CD4-positive, CD25-positive, alpha-beta regulatory T cell (primary cell): ENCODE data around the gene SH3RF1. TPM values are rescaled to one million over a fixed set of nuclear protein-coding genes. Genes with fewer than 3 reads are reported as not detected.
"Not testable (repeated sequence)": the region's sequence is repeated elsewhere in the genome, so short reads cannot be mapped to it uniquely, and the experiment has no call there.

ENCODE experiments used
- ATAC-seq, 2 donors: fragments of 150-1000 bp; cut with Tn5 transposase; one replicate each; pipeline ENCODE4 v1.10.0; 2021; ENCODE audit warnings: low read depth in 2 of 2, moderate number of reproducible peaks in 2 of 2, moderate library complexity in 1 of 2
- DNase-seq, 3 donors: peaks; one replicate each; pipeline versions ENCODE4 v3.0.0 to v3.0.0-alpha.2; 2012 to 2022; ENCODE audit warnings: mixed read lengths in 1 of 3
- H3K27ac ChIP-seq: one replicate; pipeline ENCODE4 v1.7.0; 2013; ENCODE audit warnings: mild to moderate bottlenecking, low read length; ENCODE audit not compliant: insufficient read depth, poor library complexity, severe bottlenecking
- H3K27me3 ChIP-seq: one replicate; pipeline ENCODE4 v1.7.0; 2013; ENCODE audit warnings: low read length; ENCODE audit not compliant: control insufficient read depth, insufficient read depth
- H3K36me3 ChIP-seq: one replicate; pipeline ENCODE4 v1.7.0; 2013; ENCODE audit warnings: mild to moderate bottlenecking, low read length, moderate library complexity; ENCODE audit not compliant: control insufficient read depth, insufficient read depth
- H3K4me1 ChIP-seq: 2 replicates; pipeline ENCODE4 v1.7.0; 2013; ENCODE audit warnings: mild to moderate bottlenecking, low read length; ENCODE audit not compliant: insufficient read depth, control insufficient read depth, poor library complexity, severe bottlenecking
- H3K4me3 ChIP-seq: one replicate; pipeline ENCODE4 v1.7.0; 2013; ENCODE audit warnings: low read depth, mild to moderate bottlenecking, low read length, moderate library complexity
- H3K9me3 ChIP-seq, 2 experiments: 1 replicate in 1 of 2; 2 replicates in 1 of 2; pipeline ENCODE4 v1.7.0; 2013; ENCODE audit warnings: low read length in 2 of 2, mild to moderate bottlenecking in 1 of 2, moderate library complexity in 1 of 2; ENCODE audit not compliant: control insufficient read depth in 2 of 2
- H3K27ac Mint-ChIP-seq, 3 donors: one replicate each; pipeline ENCODE4 v1.8.0; 2020 to 2022; ENCODE audit warnings: mild to moderate bottlenecking in 3 of 3, mixed read lengths in 3 of 3, moderate library complexity in 2 of 3
- H3K27me3 Mint-ChIP-seq: one replicate; pipeline ENCODE4 v1.8.0; 2022; ENCODE audit warnings: mild to moderate bottlenecking, mixed read lengths
- H3K36me3 Mint-ChIP-seq: one replicate; pipeline ENCODE4 v1.8.0; 2020; ENCODE audit warnings: mixed read lengths
- H3K4me1 Mint-ChIP-seq, 4 donors: one replicate each; pipeline ENCODE4 v1.8.0; 2020 to 2022; ENCODE audit warnings: mixed read lengths in 4 of 4, mild to moderate bottlenecking in 1 of 4
- H3K4me3 Mint-ChIP-seq, 4 donors: one replicate each; pipeline ENCODE4 v1.8.0; 2020 to 2022; ENCODE audit warnings: mild to moderate bottlenecking in 4 of 4, mixed read lengths in 4 of 4, moderate library complexity in 3 of 4
- H3K9me3 Mint-ChIP-seq, 7 donors: one replicate each; pipeline ENCODE4 v1.8.0; 2020 to 2022; ENCODE audit warnings: mixed read lengths in 7 of 7, mild to moderate bottlenecking in 3 of 7, moderate library complexity in 2 of 7
- polyA plus RNA-seq, 4 donors: library from polyadenylated mRNA; unstranded; fragments of 300-500 nt; fragmentation: Illumina TruSeq; gene quantifications; one replicate each; pipeline ENCODE4 v1.2.3, GENCODE V29; 2021
- total RNA-seq: library from RNA; stranded (reverse); gene quantifications from one replicate; pipeline ENCODE4 v1.2.3, GENCODE V29; 2022

SH3RF1 gene
- total and polyA plus RNA-seq, 5 donors from 2014 or later = 0.69 TPM; not detected in 4

DNA sequence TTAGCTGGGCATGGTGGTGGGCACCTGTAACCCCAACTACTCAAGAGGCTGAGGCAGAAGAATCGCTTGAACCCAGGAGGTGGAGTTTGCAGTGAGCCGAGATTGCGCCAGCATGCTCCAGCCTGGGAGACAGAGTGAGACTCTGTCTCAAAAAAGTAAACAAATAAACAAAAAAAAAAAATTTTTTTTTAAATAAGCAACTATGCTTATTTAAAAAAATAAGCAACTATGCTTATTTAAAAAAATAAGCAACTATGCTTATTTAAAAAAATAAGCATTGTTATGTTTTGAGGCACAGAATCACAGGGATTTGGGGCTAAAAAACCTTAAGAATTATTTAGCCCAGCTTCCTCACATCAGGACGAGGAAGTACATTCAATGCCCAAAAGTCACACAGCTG lies 92.7 kb downstream of the SH3RF1 start:
- H3K4me1 ChIP-seq, H3K27me3 ChIP-seq, H3K36me3 ChIP-seq, ATAC-seq, DNase-seq, H3K9me3 ChIP-seq, H3K9me3 Mint-ChIP-seq, H3K4me3 Mint-ChIP-seq, H3K36me3 Mint-ChIP-seq, H3K27me3 Mint-ChIP-seq, H3K4me1 Mint-ChIP-seq, H3K4me3 ChIP-seq, H3K27ac Mint-ChIP-seq, H3K27ac ChIP-seq: not testable (repeated sequence)

- Histone ChIP-seq H3K4me1 (no peaks in the 10 kb centered on the region), H3K4me3 (no peak overlapping the region), H3K36me3 (no peaks in the 10 kb centered on the region), H3K9me3 (no peaks in the 10 kb centered on the region), H3K27me3 (peaks cover 3% of the 10 kb centered on the region), H3K27ac (no peak overlapping the region)
- no peaks in the 10 kb centered on the region for H3K36me3 Mint-ChIP-seq
- peaks cover 0 to 2% (median 0%) of the 10 kb centered on the region in 7 donors for H3K9me3 Mint-ChIP-seq
- H3K27ac Mint-ChIP-seq = no peak overlapping the region
- ATAC-seq = no peak
- no peaks in the 10 kb centered on the region for H3K27me3 Mint-ChIP-seq
- H3K4me3 Mint-ChIP-seq = no peak overlapping the region
- no peaks in the 10 kb centered on the region for H3K4me1 Mint-ChIP-seq
- no peak for DNase-seq
These were observed 95.3 kb downstream of the SH3RF1 start for GRCh38 chr4:169175476-169175875.

- ATAC-seq = no peak
- Histone ChIP-seq H3K4me3 (no peak overlapping the region), H3K27me3 (peaks cover 3% of the 10 kb centered on the region), H3K4me1 (no peaks in the 10 kb centered on the region), H3K9me3 (no peaks in the 10 kb centered on the region), H3K27ac (no peak overlapping the region), H3K36me3 (no peaks in the 10 kb centered on the region)
- Mint-ChIP-seq H3K27me3 (no peaks in the 10 kb centered on the region), H3K4me1 (no peaks in the 10 kb centered on the region), H3K27ac (no peak overlapping the region), H3K4me3 (no peak overlapping the region), H3K9me3 (peaks cover 0 to 2% (median 0%) of the 10 kb centered on the region in 7 donors), H3K36me3 (no peaks in the 10 kb centered on the region)
- no peak for DNase-seq
These were observed 95.7 kb downstream of the SH3RF1 start for GRCh38 chr4:169175035-169175434.

GRCh38 chr4:169174247-169174646 lies 96.5 kb downstream of the SH3RF1 start:
- H3K27me3 Mint-ChIP-seq = no peaks in the 10 kb centered on the region

DNA sequence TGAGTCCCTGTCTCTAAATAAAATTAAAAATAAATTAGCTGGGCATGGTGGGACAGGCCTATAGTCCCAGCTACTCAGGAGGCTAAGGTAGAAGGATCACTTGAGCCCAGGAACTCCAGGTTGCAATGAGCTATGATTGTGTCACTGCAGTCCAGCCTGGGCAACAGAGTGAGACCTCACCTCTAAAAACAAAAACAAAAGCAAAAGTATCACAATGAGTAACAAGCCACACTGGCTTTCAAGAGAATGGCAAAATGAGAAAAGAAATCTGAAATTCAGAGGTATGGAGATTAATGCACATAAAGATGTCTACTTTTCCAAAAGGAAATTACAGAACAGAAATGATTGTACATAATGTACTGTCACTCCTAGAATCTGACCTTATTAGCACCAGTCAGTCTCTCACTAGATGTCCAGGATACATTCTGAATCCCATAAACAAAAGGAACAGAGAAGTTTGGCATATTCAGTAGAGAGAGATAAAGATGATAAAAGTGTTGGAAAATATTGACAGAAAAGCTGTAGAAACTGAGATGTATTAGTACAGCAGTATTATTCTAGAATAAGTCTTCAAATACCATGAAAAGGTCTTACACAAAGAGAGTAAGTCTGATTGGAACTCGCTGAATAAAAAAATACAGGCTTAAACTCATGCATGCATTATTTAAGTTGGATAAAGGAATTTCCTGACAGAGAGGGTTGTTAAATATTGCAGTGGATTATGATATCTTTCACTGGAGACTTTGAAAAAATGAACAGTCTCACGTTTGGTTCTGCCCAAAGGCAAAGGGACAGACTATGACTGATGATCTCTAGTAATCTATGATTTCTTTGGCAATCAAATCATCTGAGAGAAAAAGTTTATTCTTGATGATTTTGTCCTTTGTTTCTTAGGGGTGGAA lies 102.5 kb downstream of the SH3RF1 start:
- Histone ChIP-seq H3K9me3 (no peaks in the 10 kb centered on the region), H3K4me3 (no peak overlapping the region), H3K27me3 (no peaks in the 10 kb centered on the region), H3K36me3 (no peaks in the 10 kb centered on the region), H3K4me1 (no peaks in the 10 kb centered on the region), H3K27ac (no peak overlapping the region)
- no peak overlapping the region for H3K27ac Mint-ChIP-seq
- peaks cover 5% of the 10 kb centered on the region for H3K27me3 Mint-ChIP-seq
- peaks cover 0 to 3% (median 0%) of the 10 kb centered on the region in 7 donors for H3K9me3 Mint-ChIP-seq
- H3K4me1 Mint-ChIP-seq = no peaks in the 10 kb centered on the region
- no peaks in the 10 kb centered on the region for H3K36me3 Mint-ChIP-seq
- DNase-seq = no peak
- H3K4me3 Mint-ChIP-seq = no peak overlapping the region
- ATAC-seq = no peak

More at GRCh38 chr4:169174247-169174646, 96.5 kb downstream of the SH3RF1 start:
- H3K4me3 ChIP-seq = no peak overlapping the region
- H3K27me3 ChIP-seq = peaks cover 3% of the 10 kb centered on the region
- no peaks in the 10 kb centered on the region for H3K4me1 ChIP-seq
- H3K27ac ChIP-seq = no peak overlapping the region
- DNase-seq (no peak), ATAC-seq (no peak)
- H3K9me3 ChIP-seq = no peaks in the 10 kb centered on the region
- no peak overlapping the region for H3K27ac Mint-ChIP-seq
- H3K4me1 Mint-ChIP-seq = no peaks in the 10 kb centered on the region
- no peaks in the 10 kb centered on the region for H3K36me3 Mint-ChIP-seq
- H3K9me3 Mint-ChIP-seq = peaks cover 0 to 2% (median 0%) of the 10 kb centered on the region in 7 donors
- no peak overlapping the region for H3K4me3 Mint-ChIP-seq
- no peaks in the 10 kb centered on the region for H3K36me3 ChIP-seq

GRCh38 chr4:169164669-169165415 lies 105.9 kb downstream of the SH3RF1 start:
- Histone ChIP-seq H3K4me3 (no peak overlapping the region), H3K27ac (no peak overlapping the region), H3K27me3 (no peaks in the 10 kb centered on the region), H3K4me1 (no peaks in the 10 kb centered on the region), H3K36me3 (no peaks in the 10 kb centered on the region), H3K9me3 (no peaks in the 10 kb centered on the region)
- Mint-ChIP-seq H3K27me3 (peaks cover 12% of the 10 kb centered on the region), H3K27ac (no peak overlapping the region), H3K36me3 (no peaks in the 10 kb centered on the region), H3K4me3 (no peak overlapping the region), H3K4me1 (no peaks in the 10 kb centered on the region), H3K9me3 (peaks cover 0 to 1% (median 0%) of the 10 kb centered on the region in 7 donors)
- DNase-seq = no peak
- no peak for ATAC-seq

GRCh38 chr4:169163947-169164668 lies 106.6 kb downstream of the SH3RF1 start:
- H3K4me1 ChIP-seq = no peaks in the 10 kb centered on the region
- peaks cover 19% of the 10 kb centered on the region for H3K27me3 Mint-ChIP-seq
- H3K4me1 Mint-ChIP-seq = no peaks in the 10 kb centered on the region
- H3K27ac ChIP-seq = no peak overlapping the region
- DNase-seq (no peak), ATAC-seq (no peak)
- no peak overlapping the region for H3K4me3 Mint-ChIP-seq
- no peaks in the 10 kb centered on the region for H3K27me3 ChIP-seq
- no peak overlapping the region for H3K27ac Mint-ChIP-seq
- H3K36me3 ChIP-seq = no peaks in the 10 kb centered on the region
- no peaks in the 10 kb centered on the region for H3K36me3 Mint-ChIP-seq
- H3K9me3 Mint-ChIP-seq = peaks cover 0 to 1% (median 0%) of the 10 kb centered on the region in 7 donors
- no peaks in the 10 kb centered on the region for H3K9me3 ChIP-seq
- no peak overlapping the region for H3K4me3 ChIP-seq
